ENCODE measurements around the gene LRRC36.

Gene LRRC36

DNA sequence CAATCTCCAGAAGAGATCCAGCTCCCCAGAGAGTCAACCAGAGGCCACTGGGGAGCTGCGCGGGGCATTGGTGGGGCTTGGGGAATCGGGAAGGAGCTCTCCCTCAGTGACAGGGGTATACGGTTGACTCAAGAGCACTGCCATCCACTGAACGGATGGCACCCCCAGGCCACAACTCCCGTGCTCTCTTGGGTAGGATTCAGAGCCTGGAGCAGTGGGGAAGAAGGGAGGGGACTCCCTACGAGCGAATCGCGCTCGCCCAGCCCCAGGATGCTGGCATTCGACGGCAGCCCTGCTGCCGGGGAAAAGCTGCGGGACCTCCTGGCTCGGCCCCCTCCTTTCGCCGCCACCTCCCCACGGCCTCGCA is 67.2 kb downstream of the LRRC36 start:
- Histone ChIP-seq H3K27ac (replicated peaks; ENCODE audit: low read length) (no peak overlapping the region), H2BK120ac (ENCODE audit: low read depth, low read length) (peak overlapping the region; percentile 77), H3K4me1 (ENCODE audit: control insufficient read depth in 2 of 2, insufficient read depth in 1 of 2, low read depth in 1 of 2, low read length in 2 of 2) (peaks cover 47 to 57% of the 10 kb centered on the region in 2 donors), H3K9me3 (replicated peaks in 1 of 2; ENCODE audit: control insufficient read depth in 2 of 2, insufficient read depth in 1 of 2, low read depth in 1 of 2, low read length in 2 of 2) (peaks cover 0 to 2% of the 10 kb centered on the region in 2 donors), H3K18ac (ENCODE audit: low read length) (peak overlapping the region; percentile 90), H4K8ac (ENCODE audit: low read depth, low read length) (no peak overlapping the region), H2AK5ac (ENCODE audit: low read depth, low read length) (peak overlapping the region; percentile 95), H3K14ac (ENCODE audit: low read length) (peak overlapping the region; percentile 47), H3K27me3 (ENCODE audit: control insufficient read depth in 3 of 3, insufficient read depth in 3 of 3, low read depth in 1 of 3, low read length in 3 of 3) (peaks cover 11 to 39% (median 21%) of the 10 kb centered on the region in 3 experiments), H3K4me2 (ENCODE audit: insufficient read depth, low read length, poor library complexity, severe bottlenecking) (peak overlapping the region; percentile 75), H2BK15ac (ENCODE audit: low read length) (peak overlapping the region; percentile 90), H3K4ac (ENCODE audit: low read length) (no peak overlapping the region), H3K9ac (ENCODE audit: low read depth, low read length, poor library complexity) (peak overlapping the region; percentile 40), H2BK5ac (ENCODE audit: low read length) (peak overlapping the region; percentile 69), H2BK12ac (ENCODE audit: low read length) (peak overlapping the region; percentile 47), H2AFZ (ENCODE audit: low read length) (peak overlapping the region; percentile 91), H3K23ac (ENCODE audit: low read depth, low read length, poor library complexity) (peak overlapping the region; percentile 76), H3K79me1 (ENCODE audit: low read depth, low read length) (peaks cover 5% of the 10 kb centered on the region), H4K91ac (ENCODE audit: low read depth, low read length, poor library complexity) (peak overlapping the region; percentile 48), H3K36me3 (replicated peaks in 1 of 2; ENCODE audit: control insufficient read depth in 2 of 2, insufficient read depth in 2 of 2, low read length in 2 of 2) (no peaks in the 10 kb centered on the region), H3K4me3 (ENCODE audit: low read length in 2 of 2) (peak overlapping the region in 1 of 2 donors; percentile 20)
- no CpG with 5 or more reads among the region's 20 CpGs for WGBS, 2 donors (ENCODE audit: extremely low coverage in 2 of 2, insufficient read length in 2 of 2, insufficient replicate concordance in 1 of 2)
- DNase-seq (ENCODE audit: low spot score) = no peak

DNA sequence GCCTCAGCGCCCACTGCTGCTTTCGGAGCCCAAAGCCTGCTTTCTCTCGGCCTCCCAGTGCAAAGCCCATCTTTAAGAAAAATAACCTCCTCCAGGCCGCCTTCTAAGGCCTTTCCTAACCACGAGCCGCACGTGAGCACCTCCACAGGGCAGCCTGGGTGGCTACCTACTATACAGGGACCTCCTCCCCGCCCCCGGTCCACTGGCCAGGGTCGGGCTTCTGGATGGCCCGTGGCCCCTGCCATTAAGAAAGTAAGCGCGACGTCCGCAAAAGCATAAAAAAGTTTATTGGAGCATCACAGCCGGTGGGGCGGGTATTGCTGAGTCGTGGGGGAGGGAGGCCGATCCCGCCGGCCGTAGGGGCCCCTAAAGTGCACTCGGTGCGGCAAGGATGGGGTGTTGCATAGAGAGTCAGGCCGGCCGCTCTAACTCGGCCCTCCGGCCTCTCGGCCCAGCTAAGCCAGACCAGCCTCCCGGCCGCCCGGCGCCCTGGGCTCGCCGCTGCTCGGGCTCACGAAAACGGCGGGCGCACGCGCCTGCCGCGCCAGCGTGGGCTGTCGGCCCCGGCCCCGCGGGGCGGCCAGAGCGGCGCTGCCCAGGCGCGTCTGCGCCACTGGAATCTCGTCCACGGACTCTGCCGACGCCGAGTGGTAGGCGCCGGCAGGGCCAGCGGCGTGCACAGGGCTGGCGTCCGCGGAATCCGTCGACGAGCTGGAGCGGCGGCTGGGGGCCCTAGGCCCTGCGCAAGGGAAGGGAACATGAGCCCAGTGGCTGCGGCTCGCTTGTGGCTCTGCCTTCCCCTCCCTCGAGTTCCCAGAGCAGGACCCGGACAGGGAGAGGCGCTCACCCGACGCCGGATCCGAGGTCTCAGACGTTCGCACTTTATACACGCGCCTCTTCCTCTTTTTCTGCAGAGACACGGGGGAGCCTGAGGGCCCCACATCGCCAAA is 67.8 kb downstream of the LRRC36 start:
- no CpG with 5 or more reads among the region's 88 CpGs for WGBS, 2 donors (ENCODE audit: extremely low coverage in 2 of 2, insufficient read length in 2 of 2, insufficient replicate concordance in 1 of 2)
- H3K14ac ChIP-seq (ENCODE audit: low read length) = peak overlapping the region; percentile 47
- no peak overlapping the region for H3K27ac ChIP-seq (replicated peaks; ENCODE audit: low read length)
- peak; percentile 29 for DNase-seq (ENCODE audit: low spot score)
- H2BK12ac ChIP-seq (ENCODE audit: low read length) = peak overlapping the region; percentile 97
- H3K4me2 ChIP-seq (ENCODE audit: insufficient read depth, low read length, poor library complexity, severe bottlenecking) = peak overlapping the region; percentile 48
- H2BK15ac ChIP-seq (ENCODE audit: low read length) = peak overlapping the region; percentile 90
- peak overlapping the region; percentile 90 for H3K18ac ChIP-seq (ENCODE audit: low read length)
- peaks cover 47 to 60% of the 10 kb centered on the region in 2 donors for H3K4me1 ChIP-seq (ENCODE audit: control insufficient read depth in 2 of 2, insufficient read depth in 1 of 2, low read depth in 1 of 2, low read length in 2 of 2)
- peak overlapping the region; percentile 69 for H2BK5ac ChIP-seq (ENCODE audit: low read length)
- no peak overlapping the region for H4K91ac ChIP-seq (ENCODE audit: low read depth, low read length, poor library complexity)
- no peak overlapping the region for H4K8ac ChIP-seq (ENCODE audit: low read depth, low read length)
- H3K27me3 ChIP-seq (ENCODE audit: control insufficient read depth in 3 of 3, insufficient read depth in 3 of 3, low read depth in 1 of 3, low read length in 3 of 3) = peaks cover 11 to 39% (median 21%) of the 10 kb centered on the region in 3 experiments
- no peak overlapping the region for H3K4me3 ChIP-seq (ENCODE audit: low read length in 2 of 2)
- H3K4ac ChIP-seq (ENCODE audit: low read length) = peak overlapping the region; percentile 27
- H2AK5ac ChIP-seq (ENCODE audit: low read depth, low read length) = peak overlapping the region; percentile 95
- H3K79me1 ChIP-seq (ENCODE audit: low read depth, low read length) = peaks cover 5% of the 10 kb centered on the region
- H3K23ac ChIP-seq (ENCODE audit: low read depth, low read length, poor library complexity) = peak overlapping the region; percentile 76
- peak overlapping the region; percentile 77 for H2BK120ac ChIP-seq (ENCODE audit: low read depth, low read length)
- H2AFZ ChIP-seq (ENCODE audit: low read length) = peak overlapping the region; percentile 91
- H3K9ac ChIP-seq (ENCODE audit: low read depth, low read length, poor library complexity) = no peak overlapping the region
- H3K36me3 ChIP-seq (replicated peaks in 1 of 2; ENCODE audit: control insufficient read depth in 2 of 2, insufficient read depth in 2 of 2, low read length in 2 of 2) = no peaks in the 10 kb centered on the region
- H3K9me3 ChIP-seq (replicated peaks in 1 of 2; ENCODE audit: control insufficient read depth in 2 of 2, insufficient read depth in 1 of 2, low read depth in 1 of 2, low read length in 2 of 2) = peaks cover 0 to 2% of the 10 kb centered on the region in 2 donors

DNA sequence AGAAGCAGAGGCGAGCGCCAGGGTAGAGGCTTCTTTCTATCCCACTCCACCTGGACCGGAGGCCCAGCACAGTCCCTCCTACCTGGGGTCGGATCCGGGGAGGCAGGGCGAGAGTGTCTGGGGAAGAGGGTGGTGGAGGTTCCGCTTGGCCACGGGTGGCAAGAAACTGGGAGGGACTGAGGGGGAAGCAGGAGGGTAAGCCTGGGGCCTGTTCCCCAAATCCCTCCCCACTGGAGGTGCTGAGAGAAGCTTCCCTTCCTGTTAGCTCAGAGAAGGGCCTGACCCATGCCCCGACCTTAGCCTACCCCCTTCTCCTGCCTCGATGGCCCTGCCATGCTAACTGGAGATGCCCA is 68.5 kb downstream of the LRRC36 start:
- H3K9me3 ChIP-seq (replicated peaks in 1 of 2; ENCODE audit: control insufficient read depth in 2 of 2, insufficient read depth in 1 of 2, low read depth in 1 of 2, low read length in 2 of 2) = peaks cover 0 to 2% of the 10 kb centered on the region in 2 donors
- H3K4me2 ChIP-seq (ENCODE audit: insufficient read depth, low read length, poor library complexity, severe bottlenecking) = no peak overlapping the region
- peak overlapping the region; percentile 53 for H4K91ac ChIP-seq (ENCODE audit: low read depth, low read length, poor library complexity)
- H3K79me1 ChIP-seq (ENCODE audit: low read depth, low read length) = peaks cover 5% of the 10 kb centered on the region
- H2BK15ac ChIP-seq (ENCODE audit: low read length) = peak overlapping the region; percentile 90
- H3K36me3 ChIP-seq (replicated peaks in 1 of 2; ENCODE audit: control insufficient read depth in 2 of 2, insufficient read depth in 2 of 2, low read length in 2 of 2) = no peaks in the 10 kb centered on the region
- WGBS, 2 donors (ENCODE audit: extremely low coverage in 2 of 2, insufficient read length in 2 of 2, insufficient replicate concordance in 1 of 2) = no CpG with 5 or more reads among the region's 10 CpGs
- no peak overlapping the region for H3K4ac ChIP-seq (ENCODE audit: low read length)
- H3K23ac ChIP-seq (ENCODE audit: low read depth, low read length, poor library complexity) = peak overlapping the region; percentile 29
- H3K14ac ChIP-seq (ENCODE audit: low read length) = peak overlapping the region; percentile 49
- H2BK5ac ChIP-seq (ENCODE audit: low read length) = peak overlapping the region; percentile 56
- peak overlapping the region; percentile 64 for H3K9ac ChIP-seq (ENCODE audit: low read depth, low read length, poor library complexity)
- peaks cover 47 to 64% of the 10 kb centered on the region in 2 donors for H3K4me1 ChIP-seq (ENCODE audit: control insufficient read depth in 2 of 2, insufficient read depth in 1 of 2, low read depth in 1 of 2, low read length in 2 of 2)
- peak overlapping the region; percentile 90 for H3K18ac ChIP-seq (ENCODE audit: low read length)
- peak overlapping the region; percentile 63 for H2BK120ac ChIP-seq (ENCODE audit: low read depth, low read length)
- peak overlapping the region; percentile 95 for H2AK5ac ChIP-seq (ENCODE audit: low read depth, low read length)
- H3K27me3 ChIP-seq (ENCODE audit: control insufficient read depth in 3 of 3, insufficient read depth in 3 of 3, low read depth in 1 of 3, low read length in 3 of 3) = peaks cover 11 to 39% (median 21%) of the 10 kb centered on the region in 3 experiments
- DNase-seq (ENCODE audit: low spot score) = no peak
- H2BK12ac ChIP-seq (ENCODE audit: low read length) = peak overlapping the region; percentile 97
- H2AFZ ChIP-seq (ENCODE audit: low read length) = no peak overlapping the region
- H4K8ac ChIP-seq (ENCODE audit: low read depth, low read length) = peak overlapping the region; percentile 70
- no peak overlapping the region for H3K27ac ChIP-seq (replicated peaks; ENCODE audit: low read length)
- H3K4me3 ChIP-seq (ENCODE audit: low read length in 2 of 2) = no peak overlapping the region

Measured in neuronal stem cell (in vitro differentiated cells).